Measurements from ENCODE around the gene ARL8A. TPM values are rescaled to one million over a fixed set of nuclear protein-coding genes. Genes with fewer than 3 reads are reported as not detected.
"Not testable (repeated sequence)": the region's sequence is repeated elsewhere in the genome, so short reads cannot be mapped to it uniquely, and the experiment has no call there.

ARL8A gene
- total RNA-seq: 10 to 100 TPM; 28.2 to 53.5 (median 49.8) TPM

- Histone ChIP-seq H3K4me1 (peaks cover 25 to 31% of the 10 kb centered on the region in 2 donors), H3K27ac (peak within 1 kb of the TSS; percentile 81 to 92 (median 87)), H3K36me3 (no peaks in the 10 kb centered on the region), H3K9me3 (no peaks in the 10 kb centered on the region), H3K4me3 (peak within 1 kb of the TSS; percentile 65 to 97 (median 86)), H3K27me3 (no peaks in the 10 kb centered on the region)
- DNase-seq: peak; percentile 40 to 45
- intact Hi-C loops (cut with DNase I; ENCODE audit: low total_unique reads): no loop called here
- TF ChIP-seq CTCF (IDR thresholded peaks at IDR 0.05 in 4 of 5, conservative IDR thresholded peaks at IDR 0.05 in 1 of 5) (no peak), POLR2A (IDR thresholded peaks at IDR 0.05) (peak; percentile 66 to 67)
- peak; percentile 79 to 80 for ATAC-seq
- in situ Hi-C loops (cut with MboI; ENCODE audit: low sequenced_read_pairs in 4 of 4): loop anchor here in 3 of 4 donors (25.0 kb wide), 1 partner anchor 257 kb away; the partner anchor contains the start of gene SHISA4 (in 3 of the 3)
Measured at GRCh38 chr1:202144402-202145067, at the start of gene ARL8A. ARL8A (minus strand) TSS chr1:202144737; CDS start chr1:202144572, 165 bp downstream.

GRCh38 chr1:202194328-202194648 lies 49.8 kb upstream of the ARL8A start:
- Histone ChIP-seq H3K27ac (no peak overlapping the region), H3K36me3 (no peaks in the 10 kb centered on the region), H3K4me3 (no peak overlapping the region), H3K9me3 (no peaks in the 10 kb centered on the region), H3K4me1 (peaks cover 0 to 5% of the 10 kb centered on the region in 2 donors), H3K27me3 (peaks cover 7 to 18% (median 11%) of the 10 kb centered on the region in 3 donors)
- in situ Hi-C loops (cut with MboI; ENCODE audit: low sequenced_read_pairs in 4 of 4): loop anchor here in 2 of 4 donors (10.0 kb wide), 1 partner anchor 121 kb away; no protein-coding TSS in a partner anchor
- DNase-seq: no peak
- intact Hi-C loops (cut with DNase I; ENCODE audit: low total_unique reads): no loop called here
- ATAC-seq: no peak
- TF ChIP-seq POLR2A (IDR thresholded peaks at IDR 0.05): no peak
- TF ChIP-seq CTCF (IDR thresholded peaks at IDR 0.05 in 4 of 5, conservative IDR thresholded peaks at IDR 0.05 in 1 of 5): no peak

GRCh38 chr1:202193614-202194327 lies 49.2 kb upstream of the ARL8A start, which contains the start of gene LGR6:
LGR6 (plus strand) TSS chr1:202193799; CDS start chr1:202193990, 191 bp downstream.
- in situ Hi-C loops (cut with MboI; ENCODE audit: low sequenced_read_pairs in 4 of 4): loop anchor here in 2 of 4 donors (10.0 kb wide), 1 partner anchor 121 kb away; no protein-coding TSS in a partner anchor
- peak in 1 of 2 donors; percentile 12 for ATAC-seq
- no peaks in the 10 kb centered on the region for H3K36me3 ChIP-seq
- DNase-seq: no peak
- H3K27me3 ChIP-seq: peaks cover 7 to 18% (median 11%) of the 10 kb centered on the region in 3 donors
- intact Hi-C loops (cut with DNase I; ENCODE audit: low total_unique reads): loop anchor here (1.0 kb wide), 1 partner anchor 122 kb away; no protein-coding TSS in a partner anchor
- H3K9me3 ChIP-seq: no peaks in the 10 kb centered on the region
- H3K27ac ChIP-seq: no peak within 1 kb of the TSS
- no peaks in the 10 kb centered on the region for H3K4me1 ChIP-seq
- TF ChIP-seq CTCF (IDR thresholded peaks at IDR 0.05 in 4 of 5, conservative IDR thresholded peaks at IDR 0.05 in 1 of 5): no peak
- no peak for TF ChIP-seq POLR2A (IDR thresholded peaks at IDR 0.05)
- peak within 1 kb of the TSS in 1 of 4 donors; percentile 0 for H3K4me3 ChIP-seq

- in situ Hi-C loops (cut with MboI; ENCODE audit: low sequenced_read_pairs in 4 of 4) (loop anchor here in 2 of 4 donors (10.0 kb wide), 1 partner anchor 122 kb away; no protein-coding TSS in a partner anchor), intact Hi-C loops (cut with DNase I; ENCODE audit: low total_unique reads) (loop anchor here (1.0 kb wide), 1 partner anchor 122 kb away; no protein-coding TSS in a partner anchor)
- Histone ChIP-seq H3K4me1 (no peaks in the 10 kb centered on the region), H3K36me3 (no peaks in the 10 kb centered on the region), H3K27me3 (peaks cover 7 to 18% (median 11%) of the 10 kb centered on the region in 3 donors), H3K27ac (no peak overlapping the region), H3K4me3 (peak overlapping the region in 1 of 4 donors; percentile 0), H3K9me3 (no peaks in the 10 kb centered on the region)
- peak; percentile 58 to 89 (median 73) for TF ChIP-seq CTCF (IDR thresholded peaks at IDR 0.05 in 4 of 5, conservative IDR thresholded peaks at IDR 0.05 in 1 of 5)
- TF ChIP-seq POLR2A (IDR thresholded peaks at IDR 0.05): no peak
- peak; percentile 69 to 73 for ATAC-seq
- peak in 1 of 2 donors; percentile 42 for DNase-seq
Measured at GRCh38 chr1:202192770-202193613, 48.5 kb upstream of the ARL8A start.

GRCh38 chr1:202191391-202191790 lies 46.9 kb upstream of the ARL8A start:
- H3K36me3 ChIP-seq; DNase-seq; H3K4me1 ChIP-seq; intact Hi-C loops (cut with DNase I; ENCODE audit: low total_unique reads); H3K27ac ChIP-seq; ATAC-seq; H3K4me3 ChIP-seq; H3K9me3 ChIP-seq: not testable (repeated sequence)
- in situ Hi-C loops (cut with MboI; ENCODE audit: low sequenced_read_pairs in 4 of 4): loop anchor here in 2 of 4 donors (10.0 kb wide), 1 partner anchor 123 kb away; no protein-coding TSS in a partner anchor
- peaks cover 7 to 18% (median 11%) of the 10 kb centered on the region in 3 donors for H3K27me3 ChIP-seq

All from gastrocnemius medialis (tissue), 4 donors.